ENCODE results near the gene FSIP1. TPM values are rescaled to one million over a fixed set of nuclear protein-coding genes. Genes with fewer than 3 reads are reported as not detected.

The FSIP1 gene
- total RNA-seq, 1 donor from 2014 or later = 2.5 TPM

- H4K20me1 ChIP-seq (ENCODE audit: low read depth) = no peaks in the 10 kb centered on the region
- peaks cover 13% of the 10 kb centered on the region for H3K9me3 Mint-ChIP-seq
- H3K4me2 ChIP-seq = no peak overlapping the region
- no peak overlapping the region for H3K9ac ChIP-seq
- H3K36me3 ChIP-seq = no peaks in the 10 kb centered on the region
- H3K4me3 Mint-ChIP-seq = no peak overlapping the region
- H3K9me3 ChIP-seq (ENCODE audit: low read depth) = no peaks in the 10 kb centered on the region
- H2AFZ ChIP-seq (replicated peaks) = no peak overlapping the region
- peaks cover 8% of the 10 kb centered on the region for H3K36me3 Mint-ChIP-seq
- H3K4me1 Mint-ChIP-seq = peaks cover 25% of the 10 kb centered on the region
- peaks cover 4% of the 10 kb centered on the region for H3K4me1 ChIP-seq
- H3K4me3 ChIP-seq = no peak overlapping the region
- peaks cover 10% of the 10 kb centered on the region for H3F3A ChIP-seq (ENCODE audit: low read depth)
- no peak overlapping the region for H3K27ac Mint-ChIP-seq
- no peak for TF ChIP-seq CTCF (IDR thresholded peaks at IDR 0.05)
- no peak for TF ChIP-seq EZH2 (IDR thresholded peaks at IDR 0.05)
- TF ChIP-seq EZH2phosphoT487 (IDR thresholded peaks at IDR 0.05) = no peak
- H3K79me2 ChIP-seq (ENCODE audit: low read depth) = no peaks in the 10 kb centered on the region
- H3K27me3 Mint-ChIP-seq (ENCODE audit: insufficient read depth, low read depth) = peaks cover 2% of the 10 kb centered on the region
- H3K27ac ChIP-seq = no peak overlapping the region
- no peak for DNase-seq (ENCODE audit: low spot score)
- H3K27me3 ChIP-seq = no peaks in the 10 kb centered on the region
These were observed 76.4 kb downstream of the FSIP1 start for GRCh38 chr15:39706206-39706605.

- Histone ChIP-seq H2AFZ (replicated peaks) (no peak overlapping the region), H3K4me2 (no peak overlapping the region), H3K27me3 (no peaks in the 10 kb centered on the region), H3K27ac (no peak overlapping the region), H3F3A (ENCODE audit: low read depth) (peaks cover 10% of the 10 kb centered on the region), H4K20me1 (ENCODE audit: low read depth) (no peaks in the 10 kb centered on the region), H3K9ac (no peak overlapping the region), H3K36me3 (no peaks in the 10 kb centered on the region), H3K79me2 (ENCODE audit: low read depth) (no peaks in the 10 kb centered on the region), H3K4me3 (no peak overlapping the region), H3K9me3 (ENCODE audit: low read depth) (no peaks in the 10 kb centered on the region), H3K4me1 (peaks cover 4% of the 10 kb centered on the region)
- no peak for DNase-seq (ENCODE audit: low spot score)
- TF ChIP-seq CTCF (IDR thresholded peaks at IDR 0.05) (no peak), EZH2 (IDR thresholded peaks at IDR 0.05) (no peak), EZH2phosphoT487 (IDR thresholded peaks at IDR 0.05) (no peak)
- Mint-ChIP-seq H3K27ac (peak overlapping the region; percentile 98), H3K9me3 (peaks cover 1% of the 10 kb centered on the region), H3K4me1 (peaks cover 27% of the 10 kb centered on the region), H3K27me3 (ENCODE audit: insufficient read depth, low read depth) (peaks cover 2% of the 10 kb centered on the region), H3K4me3 (peak overlapping the region; percentile 9), H3K36me3 (no peaks in the 10 kb centered on the region)
These were observed 78.0 kb downstream of the FSIP1 start for GRCh38 chr15:39704689-39705088.

GRCh38 chr15:39704235-39704634 is 78.4 kb downstream of the FSIP1 start:
- DNase-seq (ENCODE audit: low spot score) = no peak
- Mint-ChIP-seq H3K4me3 (peak overlapping the region; percentile 10), H3K36me3 (no peaks in the 10 kb centered on the region), H3K4me1 (peaks cover 29% of the 10 kb centered on the region), H3K27me3 (ENCODE audit: insufficient read depth, low read depth) (peaks cover 2% of the 10 kb centered on the region), H3K27ac (peak overlapping the region; percentile 98), H3K9me3 (no peaks in the 10 kb centered on the region)
- no peak for TF ChIP-seq EZH2phosphoT487 (IDR thresholded peaks at IDR 0.05)
- no peak for TF ChIP-seq EZH2 (IDR thresholded peaks at IDR 0.05)
- Histone ChIP-seq H3K27ac (no peak overlapping the region), H3K79me2 (ENCODE audit: low read depth) (no peaks in the 10 kb centered on the region), H3K4me1 (peaks cover 4% of the 10 kb centered on the region), H2AFZ (replicated peaks) (no peak overlapping the region), H3F3A (ENCODE audit: low read depth) (peaks cover 10% of the 10 kb centered on the region), H3K9me3 (ENCODE audit: low read depth) (no peaks in the 10 kb centered on the region), H3K4me2 (no peak overlapping the region), H4K20me1 (ENCODE audit: low read depth) (no peaks in the 10 kb centered on the region), H3K9ac (no peak overlapping the region), H3K36me3 (no peaks in the 10 kb centered on the region), H3K4me3 (no peak overlapping the region), H3K27me3 (no peaks in the 10 kb centered on the region)

GRCh38 chr15:39701988-39702387 is 80.7 kb downstream of the FSIP1 start:
- H3K9me3 ChIP-seq (ENCODE audit: low read depth) = no peaks in the 10 kb centered on the region
- H3K4me3 ChIP-seq = no peak overlapping the region
- Mint-ChIP-seq H3K36me3 (no peaks in the 10 kb centered on the region), H3K27me3 (ENCODE audit: insufficient read depth, low read depth) (peaks cover 2% of the 10 kb centered on the region), H3K4me1 (peaks cover 48% of the 10 kb centered on the region), H3K9me3 (no peaks in the 10 kb centered on the region), H3K27ac (peak overlapping the region; percentile 92), H3K4me3 (no peak overlapping the region)
- no peaks in the 10 kb centered on the region for H3K79me2 ChIP-seq (ENCODE audit: low read depth)
- H3K27me3 ChIP-seq = no peaks in the 10 kb centered on the region
- H3K4me1 ChIP-seq = peaks cover 9% of the 10 kb centered on the region
- no peaks in the 10 kb centered on the region for H3K36me3 ChIP-seq
- no peak overlapping the region for H3K4me2 ChIP-seq
- no peak overlapping the region for H2AFZ ChIP-seq (replicated peaks)
- no peak overlapping the region for H3K27ac ChIP-seq
- no peaks in the 10 kb centered on the region for H4K20me1 ChIP-seq (ENCODE audit: low read depth)
- peaks cover 10% of the 10 kb centered on the region for H3F3A ChIP-seq (ENCODE audit: low read depth)
- TF ChIP-seq EZH2phosphoT487 (IDR thresholded peaks at IDR 0.05) (no peak), EZH2 (IDR thresholded peaks at IDR 0.05) (no peak), CTCF (IDR thresholded peaks at IDR 0.05) (no peak)
- H3K9ac ChIP-seq = no peak overlapping the region
- DNase-seq (ENCODE audit: low spot score) = no peak

Data from neural progenitor cell (in vitro differentiated cells).